H7 (cell line): Measurements from ENCODE around the gene STIM2. TPM values are rescaled to one million over a fixed set of nuclear protein-coding genes. Genes with fewer than 3 reads are reported as not detected.
"Not testable (repeated sequence)": the region's sequence is repeated elsewhere in the genome, so short reads cannot be mapped to it uniquely, and the experiment has no call there.

Experiments
- DNase-seq: peaks from one replicate; pipeline ENCODE4 v3.0.0; 2012
- H3K27me3 ChIP-seq: 2 replicates; pipeline ENCODE4 v1.6.0; 2011; ENCODE audit warnings: mild to moderate bottlenecking, low read length; ENCODE audit not compliant: control insufficient read depth, insufficient read depth
- H3K36me3 ChIP-seq: replicated peaks from 2 replicates; pipeline ENCODE4 v1.5.1; 2011; ENCODE audit warnings: low read length; ENCODE audit not compliant: control insufficient read depth, insufficient read depth
- H3K4me3 ChIP-seq: 2 replicates; pipeline ENCODE4 v1.5.1; 2011; ENCODE audit warnings: low read depth, mild to moderate bottlenecking, control low read depth, low read length, moderate library complexity; ENCODE audit not compliant: insufficient read depth
- total RNA-seq: library from RNA; depleted of rRNA; stranded (reverse); fragments of >200 nt; shearing (Covaris generic); gene quantifications from 2 replicates; pipeline ENCODE4 v1.2.3, GENCODE V29; 2014

STIM2 gene
- total RNA-seq, 1 experiment from 2014 or later, result 13.3 TPM

- Histone ChIP-seq H3K36me3 (no peaks in the 10 kb centered on the region), H3K4me3 (no peak overlapping the region), H3K27me3 (no peaks in the 10 kb centered on the region)
- no peak for DNase-seq
These were observed 36.0 kb upstream of the STIM2 start for GRCh38 chr4:26824667-26825066.

GRCh38 chr4:26826721-26827120 is 33.9 kb upstream of the STIM2 start:
- DNase-seq, result no peak
- H3K27me3 ChIP-seq, result no peaks in the 10 kb centered on the region
- no peaks in the 10 kb centered on the region for H3K36me3 ChIP-seq
- H3K4me3 ChIP-seq, result no peak overlapping the region

- not testable (repeated sequence) for DNase-seq, H3K4me3 ChIP-seq, H3K27me3 ChIP-seq, H3K36me3 ChIP-seq
These were observed 33.3 kb upstream of the STIM2 start for GRCh38 chr4:26827336-26827735.

GRCh38 chr4:26827798-26828197 is 32.8 kb upstream of the STIM2 start:
- no peak for DNase-seq
- H3K27me3 ChIP-seq, result no peaks in the 10 kb centered on the region
- no peak overlapping the region for H3K4me3 ChIP-seq
- no peaks in the 10 kb centered on the region for H3K36me3 ChIP-seq

GRCh38 chr4:26829018-26829417 is 31.6 kb upstream of the STIM2 start:
- Histone ChIP-seq H3K27me3 (no peaks in the 10 kb centered on the region), H3K36me3 (no peaks in the 10 kb centered on the region), H3K4me3 (no peak overlapping the region)
- no peak for DNase-seq

GRCh38 chr4:26830033-26830432 is 30.6 kb upstream of the STIM2 start:
- DNase-seq, result no peak
- Histone ChIP-seq H3K36me3 (no peaks in the 10 kb centered on the region), H3K4me3 (no peak overlapping the region), H3K27me3 (no peaks in the 10 kb centered on the region)

- H3K27me3 ChIP-seq, result no peaks in the 10 kb centered on the region
- no peaks in the 10 kb centered on the region for H3K36me3 ChIP-seq
- H3K4me3 ChIP-seq, result no peak overlapping the region
- DNase-seq, result no peak
These were observed 29.9 kb upstream of the STIM2 start for GRCh38 chr4:26830701-26831100.

GRCh38 chr4:26836539-26836938 is 24.1 kb upstream of the STIM2 start:
- no peak for DNase-seq

GRCh38 chr4:26837993-26838842 is 22.4 kb upstream of the STIM2 start:
- H3K36me3 ChIP-seq, result no peaks in the 10 kb centered on the region
- no peak overlapping the region for H3K4me3 ChIP-seq
- H3K27me3 ChIP-seq, result no peaks in the 10 kb centered on the region
- no peak for DNase-seq

More at GRCh38 chr4:26836539-26836938, 24.1 kb upstream of the STIM2 start:
- Histone ChIP-seq H3K27me3 (no peaks in the 10 kb centered on the region), H3K36me3 (no peaks in the 10 kb centered on the region), H3K4me3 (no peak overlapping the region)

- DNase-seq, result no peak
- H3K27me3 ChIP-seq, result no peaks in the 10 kb centered on the region
- no peaks in the 10 kb centered on the region for H3K36me3 ChIP-seq
- H3K4me3 ChIP-seq, result no peak overlapping the region
These were observed 21.6 kb upstream of the STIM2 start for GRCh38 chr4:26839016-26839415.

- no peak for DNase-seq
- Histone ChIP-seq H3K27me3 (no peaks in the 10 kb centered on the region), H3K4me3 (no peak overlapping the region), H3K36me3 (no peaks in the 10 kb centered on the region)
These were observed 21.1 kb upstream of the STIM2 start for GRCh38 chr4:26839534-26839951.

GRCh38 chr4:26840786-26841185 is 19.9 kb upstream of the STIM2 start:
- DNase-seq, result no peak
- Histone ChIP-seq H3K4me3 (no peak overlapping the region), H3K36me3 (no peaks in the 10 kb centered on the region), H3K27me3 (no peaks in the 10 kb centered on the region)

- Histone ChIP-seq H3K36me3 (no peaks in the 10 kb centered on the region), H3K4me3 (no peak overlapping the region), H3K27me3 (no peaks in the 10 kb centered on the region)
- no peak for DNase-seq
These were observed 17.7 kb upstream of the STIM2 start for GRCh38 chr4:26842911-26843310.

GRCh38 chr4:26850528-26850927 is 10.1 kb upstream of the STIM2 start:
- DNase-seq, result no peak
- Histone ChIP-seq H3K36me3 (no peaks in the 10 kb centered on the region), H3K27me3 (no peaks in the 10 kb centered on the region), H3K4me3 (no peak overlapping the region)

- no peak for DNase-seq
- no peaks in the 10 kb centered on the region for H3K36me3 ChIP-seq
- no peak overlapping the region for H3K4me3 ChIP-seq
- H3K27me3 ChIP-seq, result no peaks in the 10 kb centered on the region
These were observed 9.5 kb upstream of the STIM2 start for GRCh38 chr4:26851129-26851528.
